ENCODE results near the gene GUCA1C.

DNA sequence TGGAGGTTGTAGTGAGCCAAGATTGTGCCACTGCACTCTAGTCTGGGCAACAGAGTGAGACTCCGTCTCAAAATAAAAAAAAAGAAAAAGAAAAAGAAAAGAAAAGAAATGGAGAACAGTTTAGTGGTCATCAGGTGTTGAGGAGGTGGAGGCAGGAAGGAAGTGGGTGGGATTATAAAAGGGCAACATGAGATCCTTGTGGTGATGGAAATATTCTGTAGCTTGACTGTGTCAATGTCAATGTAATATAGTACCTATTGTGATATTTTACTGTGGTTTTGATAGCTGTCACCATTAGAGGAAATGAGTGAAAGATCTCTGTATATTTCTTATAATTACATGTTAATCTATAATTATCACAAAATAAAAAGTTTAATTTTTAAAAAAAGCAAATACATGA lies 70.3 kb downstream of the GUCA1C start:
- TF ChIP-seq, protein P1, sequence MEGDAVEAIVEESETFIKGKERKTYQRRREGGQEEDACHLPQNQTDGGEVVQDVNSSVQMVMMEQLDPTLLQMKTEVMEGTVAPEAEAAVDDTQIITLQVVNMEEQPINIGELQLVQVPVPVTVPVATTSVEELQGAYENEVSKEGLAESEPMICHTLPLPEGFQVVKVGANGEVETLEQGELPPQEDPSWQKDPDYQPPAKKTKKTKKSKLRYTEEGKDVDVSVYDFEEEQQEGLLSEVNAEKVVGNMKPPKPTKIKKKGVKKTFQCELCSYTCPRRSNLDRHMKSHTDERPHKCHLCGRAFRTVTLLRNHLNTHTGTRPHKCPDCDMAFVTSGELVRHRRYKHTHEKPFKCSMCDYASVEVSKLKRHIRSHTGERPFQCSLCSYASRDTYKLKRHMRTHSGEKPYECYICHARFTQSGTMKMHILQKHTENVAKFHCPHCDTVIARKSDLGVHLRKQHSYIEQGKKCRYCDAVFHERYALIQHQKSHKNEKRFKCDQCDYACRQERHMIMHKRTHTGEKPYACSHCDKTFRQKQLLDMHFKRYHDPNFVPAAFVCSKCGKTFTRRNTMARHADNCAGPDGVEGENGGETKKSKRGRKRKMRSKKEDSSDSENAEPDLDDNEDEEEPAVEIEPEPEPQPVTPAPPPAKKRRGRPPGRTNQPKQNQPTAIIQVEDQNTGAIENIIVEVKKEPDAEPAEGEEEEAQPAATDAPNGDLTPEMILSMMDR (conservative IDR thresholded peaks at IDR 0.05; ENCODE audit: low read depth, low read length), result no peak
- TF ChIP-seq EZH2 (IDR thresholded peaks at IDR 0.05; ENCODE audit: low read length, unreplicated experiment) (no peak), EZH2phosphoT487 (IDR thresholded peaks at IDR 0.05; ENCODE audit: borderline replicate concordance, low read length) (no peak)

All from PC-3 (cell line).